Activated naive CD4-positive, alpha-beta T cell treated with Interleukin-2 at 50 U/mL for 16 hours (primary cell): ENCODE data around the gene C2CD4B.

Experiments
- DNase-seq: peaks from one replicate; pipeline ENCODE4 v3.0.0-alpha.2; 2020

The C2CD4B gene

DNA sequence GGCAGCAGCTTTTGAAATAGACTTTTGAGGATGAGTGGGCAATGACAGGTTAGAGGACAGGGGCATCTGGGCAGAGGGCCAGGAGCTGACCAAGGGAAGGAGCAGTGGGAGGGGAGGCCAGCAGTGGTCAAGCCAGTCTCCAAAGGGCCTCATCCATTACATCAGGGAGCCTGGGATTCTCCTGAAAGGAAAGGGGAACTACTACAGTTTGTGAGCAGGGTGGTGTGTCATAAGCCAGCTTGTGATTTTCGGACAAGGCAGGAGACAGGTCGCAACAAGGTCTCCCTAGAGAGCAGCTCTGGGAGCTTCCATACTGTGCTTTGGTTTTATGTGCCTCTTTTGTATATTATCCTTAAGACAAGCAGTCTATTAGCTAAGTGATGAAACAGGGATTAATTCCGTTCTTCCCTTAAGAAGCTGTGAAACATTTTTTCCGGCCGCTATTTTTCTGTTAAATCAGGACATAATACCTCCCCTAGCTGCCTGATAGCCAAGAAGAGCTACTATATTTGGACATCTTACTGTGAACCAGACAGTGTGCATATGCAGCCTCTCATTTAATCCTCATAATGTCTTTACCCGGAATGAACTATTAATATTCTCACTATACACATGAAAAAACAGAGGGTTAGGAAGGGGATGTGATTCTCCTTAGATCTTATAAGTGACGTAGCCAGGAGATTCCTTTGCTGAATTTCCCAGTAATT is 46.4 kb downstream of the C2CD4B start:
- DNase-seq = no peak

DNA sequence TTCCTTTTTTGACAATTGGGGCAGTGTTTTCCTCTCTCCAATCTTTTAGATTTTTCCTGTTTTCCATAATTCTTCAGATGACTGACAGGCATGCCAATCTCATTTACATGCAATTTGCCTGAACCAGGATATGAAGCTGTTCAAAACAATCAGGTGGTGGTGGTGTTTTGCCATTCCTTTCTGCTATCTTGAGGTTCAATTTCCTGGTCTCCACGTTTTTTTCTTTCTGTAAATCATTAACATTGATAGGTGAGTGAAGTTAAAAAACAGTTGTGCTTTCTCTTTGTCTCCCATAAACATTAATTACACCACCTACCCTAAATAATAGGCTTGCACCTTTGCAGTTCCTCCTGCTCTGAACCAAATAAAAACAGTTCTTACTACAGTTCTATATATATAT is 49.2 kb downstream of the C2CD4B start:
- no peak for DNase-seq
